Measurements from ENCODE around the gene EPM2AIP1.
A peak's percentile ranks its signal among the peaks of the same experiment; 100 is the strongest.

EPM2AIP1 gene

GRCh38 chr3:37037352-37037751 is 44.4 kb upstream of the EPM2AIP1 start:
- Histone ChIP-seq H3K27me3 (ENCODE audit: insufficient read depth, poor library complexity, severe bottlenecking) (no peaks in the 10 kb centered on the region), H3K36me3 (ENCODE audit: low read depth) (peaks cover 97% of the 10 kb centered on the region), H3K4me1 (ENCODE audit: insufficient read depth, poor library complexity, severe bottlenecking) (no peaks in the 10 kb centered on the region), H3K9me3 (ENCODE audit: severe bottlenecking) (peaks cover 2% of the 10 kb centered on the region), H3K27ac (ENCODE audit: poor library complexity, severe bottlenecking) (no peak overlapping the region), H3K4me3 (ENCODE audit: severe bottlenecking) (no peak overlapping the region)
- no peak for TF ChIP-seq CTCF (IDR thresholded peaks at IDR 0.05; ENCODE audit: poor library complexity, severe bottlenecking)
- ATAC-seq (ENCODE audit: low read depth) = no peak
- no peak for DNase-seq (ENCODE audit: low spot score)

- ATAC-seq (ENCODE audit: low read depth) (no peak), DNase-seq (ENCODE audit: low spot score) (no peak)
- no peak for TF ChIP-seq CTCF (IDR thresholded peaks at IDR 0.05; ENCODE audit: poor library complexity, severe bottlenecking)
- no peaks in the 10 kb centered on the region for H3K4me1 ChIP-seq (ENCODE audit: insufficient read depth, poor library complexity, severe bottlenecking)
- H3K27ac ChIP-seq (ENCODE audit: poor library complexity, severe bottlenecking) = no peak overlapping the region
- no peak overlapping the region for H3K4me3 ChIP-seq (ENCODE audit: severe bottlenecking)
- H3K27me3 ChIP-seq (ENCODE audit: insufficient read depth, poor library complexity, severe bottlenecking) = no peaks in the 10 kb centered on the region
- peaks cover 90% of the 10 kb centered on the region for H3K36me3 ChIP-seq (ENCODE audit: low read depth)
- H3K9me3 ChIP-seq (ENCODE audit: severe bottlenecking) = peaks cover 2% of the 10 kb centered on the region
These were observed 40.0 kb upstream of the EPM2AIP1 start for GRCh38 chr3:37032961-37033360.

DNA sequence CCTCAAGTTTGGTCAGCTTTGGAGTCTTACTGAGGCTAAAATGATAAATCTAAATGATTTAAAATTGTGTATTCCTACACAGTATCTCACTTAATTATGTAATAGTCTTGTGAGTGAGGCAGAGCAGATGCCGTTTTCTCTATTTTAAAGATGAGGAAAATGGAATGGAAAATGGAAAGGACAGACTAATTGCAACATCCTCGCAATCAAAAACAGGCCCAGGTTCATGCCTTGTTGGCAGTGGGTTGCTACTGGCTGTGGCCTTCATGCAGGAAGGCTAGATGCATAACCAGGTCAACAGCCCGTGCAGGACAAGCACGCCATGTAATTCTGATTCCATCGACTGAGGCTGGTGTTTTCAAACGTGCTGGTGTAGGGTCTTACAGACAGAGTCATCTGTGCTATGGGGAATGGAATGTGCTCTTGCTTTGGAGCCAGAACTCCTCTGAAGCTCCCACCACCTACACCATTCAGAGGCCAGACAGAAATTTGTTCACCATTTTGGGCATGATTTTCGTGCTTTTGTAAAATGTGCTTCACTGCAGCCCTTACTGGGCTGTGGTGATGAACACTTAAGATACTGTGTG is 38.3 kb upstream of the EPM2AIP1 start:
- DNase-seq (ENCODE audit: low spot score) (no peak), ATAC-seq (ENCODE audit: low read depth) (no peak)
- Histone ChIP-seq H3K27me3 (ENCODE audit: insufficient read depth, poor library complexity, severe bottlenecking) (no peaks in the 10 kb centered on the region), H3K36me3 (ENCODE audit: low read depth) (peaks cover 83% of the 10 kb centered on the region), H3K4me1 (ENCODE audit: insufficient read depth, poor library complexity, severe bottlenecking) (no peaks in the 10 kb centered on the region), H3K9me3 (ENCODE audit: severe bottlenecking) (peaks cover under 1% of the 10 kb centered on the region), H3K4me3 (ENCODE audit: severe bottlenecking) (no peak overlapping the region), H3K27ac (ENCODE audit: poor library complexity, severe bottlenecking) (no peak overlapping the region)
- no peak for TF ChIP-seq CTCF (IDR thresholded peaks at IDR 0.05; ENCODE audit: poor library complexity, severe bottlenecking)

- peaks cover 83% of the 10 kb centered on the region for H3K36me3 ChIP-seq (ENCODE audit: low read depth)
- no peaks in the 10 kb centered on the region for H3K4me1 ChIP-seq (ENCODE audit: insufficient read depth, poor library complexity, severe bottlenecking)
- no peak for ATAC-seq (ENCODE audit: low read depth)
- no peak overlapping the region for H3K27ac ChIP-seq (ENCODE audit: poor library complexity, severe bottlenecking)
- no peaks in the 10 kb centered on the region for H3K9me3 ChIP-seq (ENCODE audit: severe bottlenecking)
- TF ChIP-seq CTCF (IDR thresholded peaks at IDR 0.05; ENCODE audit: poor library complexity, severe bottlenecking) = no peak
- H3K4me3 ChIP-seq (ENCODE audit: severe bottlenecking) = no peak overlapping the region
- no peaks in the 10 kb centered on the region for H3K27me3 ChIP-seq (ENCODE audit: insufficient read depth, poor library complexity, severe bottlenecking)
- no peak for DNase-seq (ENCODE audit: low spot score)
These were observed 37.7 kb upstream of the EPM2AIP1 start for GRCh38 chr3:37030588-37030987.

GRCh38 chr3:37029516-37030163 is 36.7 kb upstream of the EPM2AIP1 start:
- ATAC-seq (ENCODE audit: low read depth) = peak; percentile 66; the same call in 2 of the 3 replicates
- no peak for DNase-seq (ENCODE audit: low spot score)
- peaks cover 81% of the 10 kb centered on the region for H3K36me3 ChIP-seq (ENCODE audit: low read depth)
- TF ChIP-seq CTCF (IDR thresholded peaks at IDR 0.05; ENCODE audit: poor library complexity, severe bottlenecking) = no peak
- H3K4me3 ChIP-seq (ENCODE audit: severe bottlenecking) = no peak overlapping the region
- H3K27me3 ChIP-seq (ENCODE audit: insufficient read depth, poor library complexity, severe bottlenecking) = no peaks in the 10 kb centered on the region
- no peaks in the 10 kb centered on the region for H3K4me1 ChIP-seq (ENCODE audit: insufficient read depth, poor library complexity, severe bottlenecking)
- H3K27ac ChIP-seq (ENCODE audit: poor library complexity, severe bottlenecking) = no peak overlapping the region
- no peaks in the 10 kb centered on the region for H3K9me3 ChIP-seq (ENCODE audit: severe bottlenecking)

All from RWPE2 (cell line).